ENCODE data around the gene FRMPD1. TPM values are rescaled to one million over a fixed set of nuclear protein-coding genes. Genes with fewer than 3 reads are reported as not detected.
"Not testable (repeated sequence)": the region's sequence is repeated elsewhere in the genome, so short reads cannot be mapped to it uniquely, and the experiment has no call there.

FRMPD1 gene
- total RNA-seq, 2 experiments from 2014 or later = not detected

- intact Hi-C loops (cut with micrococcal nuclease) = no loop called here
- Mint-ChIP-seq H3K4me3 (no peak overlapping the region), H3K27ac (no peak overlapping the region), H3K27me3 (peaks cover 4% of the 10 kb centered on the region), H3K36me3 (no peaks in the 10 kb centered on the region), H3K4me1 (ENCODE audit: low read depth) (no peaks in the 10 kb centered on the region), H3K9me3 (no peaks in the 10 kb centered on the region)
- CTCF ChIA-PET = no interaction called here
- DNase-seq = no peak
- POLR2A ChIA-PET = no interaction called here
Observed at GRCh38 chr9:37730839-37731238, 80.1 kb downstream of the FRMPD1 start.

GRCh38 chr9:37732086-37732741 is 81.5 kb downstream of the FRMPD1 start:
- Mint-ChIP-seq H3K36me3 (no peaks in the 10 kb centered on the region), H3K27ac (no peak overlapping the region), H3K27me3 (no peaks in the 10 kb centered on the region), H3K4me3 (no peak overlapping the region), H3K4me1 (ENCODE audit: low read depth) (no peaks in the 10 kb centered on the region), H3K9me3 (no peaks in the 10 kb centered on the region)
- ChIA-PET POLR2A (interaction anchor here (1.1 kb wide), 1 partner anchor 17 kb away, joined by 4 read pairs; no protein-coding TSS in a partner anchor), CTCF (interaction anchor here (1.1 to 2.4 kb wide), 2 partner anchors 13 to 81 kb away, joined by 3 to 9 read pairs; partner anchors contain the start of gene FRMPD1)
- intact Hi-C loops (cut with micrococcal nuclease) = no loop called here
- DNase-seq = no peak

GRCh38 chr9:37732952-37733351 is 82.2 kb downstream of the FRMPD1 start:
- H3K9me3 Mint-ChIP-seq = no peaks in the 10 kb centered on the region
- H3K27me3 Mint-ChIP-seq = no peaks in the 10 kb centered on the region
- no peak overlapping the region for H3K4me3 Mint-ChIP-seq
- POLR2A ChIA-PET = interaction anchor here (1.1 kb wide), 1 partner anchor 17 kb away, joined by 4 read pairs; no protein-coding TSS in a partner anchor
- H3K36me3 Mint-ChIP-seq = no peaks in the 10 kb centered on the region
- intact Hi-C loops (cut with micrococcal nuclease) = no loop called here
- CTCF ChIA-PET = interaction anchor here (1.1 to 2.4 kb wide), 2 partner anchors 13 to 82 kb away, joined by 3 to 9 read pairs; partner anchors contain the start of gene FRMPD1
- no peak for DNase-seq
- H3K27ac Mint-ChIP-seq = no peak overlapping the region
- no peaks in the 10 kb centered on the region for H3K4me1 Mint-ChIP-seq (ENCODE audit: low read depth)

- Mint-ChIP-seq H3K4me3 (no peak overlapping the region), H3K9me3 (no peaks in the 10 kb centered on the region), H3K27me3 (no peaks in the 10 kb centered on the region), H3K27ac (no peak overlapping the region), H3K4me1 (ENCODE audit: low read depth) (no peaks in the 10 kb centered on the region), H3K36me3 (no peaks in the 10 kb centered on the region)
- no peak for DNase-seq
- POLR2A ChIA-PET = no interaction called here
- CTCF ChIA-PET = no interaction called here
- intact Hi-C loops (cut with micrococcal nuclease) = no loop called here
Observed at GRCh38 chr9:37739222-37739621, 88.5 kb downstream of the FRMPD1 start.

GRCh38 chr9:37740128-37740527 is 89.4 kb downstream of the FRMPD1 start:
- ChIA-PET CTCF (no interaction called here), POLR2A (no interaction called here)
- H3K9me3 Mint-ChIP-seq = no peaks in the 10 kb centered on the region
- H3K36me3 Mint-ChIP-seq = no peaks in the 10 kb centered on the region
- no peaks in the 10 kb centered on the region for H3K27me3 Mint-ChIP-seq
- DNase-seq = no peak
- no peak overlapping the region for H3K27ac Mint-ChIP-seq
- H3K4me3 Mint-ChIP-seq = no peak overlapping the region
- intact Hi-C loops (cut with micrococcal nuclease) = no loop called here
- no peaks in the 10 kb centered on the region for H3K4me1 Mint-ChIP-seq (ENCODE audit: low read depth)

- Mint-ChIP-seq H3K9me3 (no peaks in the 10 kb centered on the region), H3K36me3 (no peaks in the 10 kb centered on the region), H3K4me3 (no peak overlapping the region), H3K27me3 (no peaks in the 10 kb centered on the region), H3K4me1 (ENCODE audit: low read depth) (no peaks in the 10 kb centered on the region), H3K27ac (no peak overlapping the region)
- POLR2A ChIA-PET = no interaction called here
- no peak for DNase-seq
- intact Hi-C loops (cut with micrococcal nuclease) = no loop called here
- CTCF ChIA-PET = no interaction called here
Observed at GRCh38 chr9:37740631-37741328, 90.0 kb downstream of the FRMPD1 start.

- H3K27ac Mint-ChIP-seq = no peak overlapping the region
- CTCF ChIA-PET = interaction anchor here (1.8 kb wide), 1 partner anchor 13 kb away, joined by 9 read pairs; no protein-coding TSS in a partner anchor
- no peak overlapping the region for H3K4me3 Mint-ChIP-seq
- intact Hi-C loops (cut with micrococcal nuclease) = no loop called here
- H3K27me3 Mint-ChIP-seq = no peaks in the 10 kb centered on the region
- no peak for DNase-seq
- H3K36me3 Mint-ChIP-seq = no peaks in the 10 kb centered on the region
- H3K9me3 Mint-ChIP-seq = no peaks in the 10 kb centered on the region
- POLR2A ChIA-PET = no interaction called here
- no peaks in the 10 kb centered on the region for H3K4me1 Mint-ChIP-seq (ENCODE audit: low read depth)
Observed at GRCh38 chr9:37745970-37746369, 95.2 kb downstream of the FRMPD1 start.

- H3K36me3 Mint-ChIP-seq = no peaks in the 10 kb centered on the region
- H3K27ac Mint-ChIP-seq = no peak overlapping the region
- ChIA-PET POLR2A (no interaction called here), CTCF (interaction anchor here (0.8 to 1.8 kb wide), 5 partner anchors 14 to 639 kb away, joined by 3 to 9 read pairs (median 3); no protein-coding TSS in a partner anchor)
- intact Hi-C loops (cut with micrococcal nuclease) = no loop called here
- no peaks in the 10 kb centered on the region for H3K27me3 Mint-ChIP-seq
- H3K4me3 Mint-ChIP-seq = no peak overlapping the region
- H3K4me1 Mint-ChIP-seq (ENCODE audit: low read depth) = no peaks in the 10 kb centered on the region
- DNase-seq = no peak
- H3K9me3 Mint-ChIP-seq = no peaks in the 10 kb centered on the region
Observed at GRCh38 chr9:37746448-37747270, 95.9 kb downstream of the FRMPD1 start.

GRCh38 chr9:37747271-37747753 is 96.6 kb downstream of the FRMPD1 start:
- H3K4me1 Mint-ChIP-seq (ENCODE audit: low read depth) = no peaks in the 10 kb centered on the region
- intact Hi-C loops (cut with micrococcal nuclease) = no loop called here
- no peak overlapping the region for H3K27ac Mint-ChIP-seq
- CTCF ChIA-PET = interaction anchor here (0.8 to 1.6 kb wide), 4 partner anchors 42 to 638 kb away, joined by 3 read pairs; no protein-coding TSS in a partner anchor
- H3K4me3 Mint-ChIP-seq = no peak overlapping the region
- POLR2A ChIA-PET = no interaction called here
- no peaks in the 10 kb centered on the region for H3K9me3 Mint-ChIP-seq
- no peaks in the 10 kb centered on the region for H3K27me3 Mint-ChIP-seq
- peak; percentile 73 for DNase-seq
- no peaks in the 10 kb centered on the region for H3K36me3 Mint-ChIP-seq

GRCh38 chr9:37749129-37749528 is 98.4 kb downstream of the FRMPD1 start:
- no peaks in the 10 kb centered on the region for H3K27me3 Mint-ChIP-seq
- POLR2A ChIA-PET = interaction anchor here (1.1 kb wide), 1 partner anchor 157 kb away, joined by 3 read pairs; the partner anchor contains the start of gene TOMM5
- CTCF ChIA-PET = interaction anchor here (0.6 to 1.2 kb wide), 3 partner anchors 20 to 300 kb away, joined by 3 to 4 read pairs (median 4); no protein-coding TSS in a partner anchor
- H3K27ac Mint-ChIP-seq = no peak overlapping the region
- H3K9me3 Mint-ChIP-seq = no peaks in the 10 kb centered on the region
- H3K4me3 Mint-ChIP-seq = no peak overlapping the region
- peaks cover 10% of the 10 kb centered on the region for H3K4me1 Mint-ChIP-seq (ENCODE audit: low read depth)
- intact Hi-C loops (cut with micrococcal nuclease) = no loop called here
- H3K36me3 Mint-ChIP-seq = no peaks in the 10 kb centered on the region
- no peak for DNase-seq

GRCh38 chr9:37751186-37751585 is 100.4 kb downstream of the FRMPD1 start:
- DNase-seq = no peak
- ChIA-PET POLR2A (no interaction called here), CTCF (no interaction called here)
- Mint-ChIP-seq H3K4me3 (no peak overlapping the region), H3K27ac (no peak overlapping the region), H3K9me3 (no peaks in the 10 kb centered on the region), H3K4me1 (ENCODE audit: low read depth) (peaks cover 23% of the 10 kb centered on the region), H3K36me3 (no peaks in the 10 kb centered on the region), H3K27me3 (no peaks in the 10 kb centered on the region)
- intact Hi-C loops (cut with micrococcal nuclease) = loop anchor here (10.0 kb wide), 4 partner anchors 156 to 1176 kb away; partner anchors contain the start of genes MELK, POLR1E, SHB and TOMM5

- CTCF ChIA-PET, H3K4me3 Mint-ChIP-seq, H3K36me3 Mint-ChIP-seq, DNase-seq, H3K27me3 Mint-ChIP-seq, H3K9me3 Mint-ChIP-seq, H3K27ac Mint-ChIP-seq: not testable (repeated sequence)
- POLR2A ChIA-PET = interaction anchor here (1.1 kb wide), 1 partner anchor 152 kb away, joined by 3 read pairs; no protein-coding TSS in a partner anchor
- intact Hi-C loops (cut with micrococcal nuclease) = loop anchor here (10.0 kb wide), 4 partner anchors 157 to 1177 kb away; partner anchors contain the start of genes MELK, POLR1E, SHB and TOMM5
- H3K4me1 Mint-ChIP-seq (ENCODE audit: low read depth) = peaks cover 23% of the 10 kb centered on the region
Observed at GRCh38 chr9:37751704-37752103, 101.0 kb downstream of the FRMPD1 start.
